Heart right ventricle (tissue), 16 donors: ENCODE measurements around the gene ZNF597. TPM values are rescaled to one million over a fixed set of nuclear protein-coding genes. Genes with fewer than 3 reads are reported as not detected.
A peak's percentile ranks its signal among the peaks of the same experiment; 100 is the strongest.

Experiments
- ATAC-seq, 8 donors: fragments of 200-7000 bp; cut with Tn5 transposase; one replicate each; pipeline ENCODE4 v1.9.1; 2020; ENCODE audit warnings: mild to moderate bottlenecking in 8 of 8, moderate library complexity in 8 of 8, moderate number of reproducible peaks in 1 of 8
- DNase-seq, 2 donors: peaks; one replicate each; pipeline ENCODE4 v3.0.0-alpha.2; 2020
- H3K27ac ChIP-seq, 10 donors: fragments of 200-600 bp; sonication (generic) in 2 of 10; one replicate each; pipeline versions ENCODE4 v1.5.0 to v1.8.0; 2020 to 2022; ENCODE audit warnings: mild to moderate bottlenecking in 3 of 10
- H3K27me3 ChIP-seq, 7 donors: fragments of 200-600 bp; one replicate each; pipeline ENCODE4 v1.8.0; 2021 to 2022; ENCODE audit warnings: mild to moderate bottlenecking in 2 of 7
- H3K36me3 ChIP-seq, 9 donors: fragments of 200-600 bp; sonication (generic) in 1 of 9; one replicate each; pipeline versions ENCODE4 v1.5.0 to v1.8.0; 2020 to 2022; ENCODE audit warnings: mild to moderate bottlenecking in 2 of 9
- H3K4me1 ChIP-seq, 9 donors: fragments of 200-600 bp; sonication (generic) in 1 of 9; one replicate each; pipeline versions ENCODE4 v1.5.0 to v1.8.0; 2020 to 2022; ENCODE audit warnings: mild to moderate bottlenecking in 4 of 9
- H3K4me3 ChIP-seq, 10 donors: fragments of 200-600 bp; sonication (generic) in 2 of 10; one replicate each; pipeline versions ENCODE4 v1.5.0 to v1.8.0; 2020 to 2022; ENCODE audit warnings: mild to moderate bottlenecking in 7 of 10, moderate library complexity in 2 of 10
- H3K9me3 ChIP-seq, 11 donors: fragments of 200-600 bp in 10 of 11; sonication (generic) in 2 of 11; one replicate each; pipeline versions ENCODE4 v1.5.0 to v1.8.0; 2013 to 2022; ENCODE audit warnings: mild to moderate bottlenecking in 2 of 11, control low read depth in 1 of 11, moderate library complexity in 1 of 11
- CTCF ChIP-seq, 9 donors: fragments of 200-600 bp; sonication (generic) in 2 of 9; IDR thresholded peaks; one replicate each; pipeline versions ENCODE4 v1.5.0 to v1.8.0; 2021 to 2022; ENCODE audit warnings: antibody characterized with exemption in 9 of 9, mild to moderate bottlenecking in 5 of 9, moderate library complexity in 1 of 9
- WGBS, 2 donors: extraction: QIAGEN DNeasy Blood & Tissue Kit; methylation state at CpG; one replicate each; pipeline ENCODE4 v1.1.7; 2013; ENCODE audit warnings: inconsistent platforms in 1 of 2; 5-methylcytosine and 5-hydroxymethylcytosine counted together
- intact Hi-C, 10 donors: fragments of 100-400 bp; cut with DNase I; formaldehyde crosslinking; loops; one replicate each; pipeline versions ENCODE4 v1.11.1 to v1.14.2; 2022
- polyA plus RNA-seq, 2 donors: library from polyadenylated mRNA; stranded (reverse); fragments of 200-250 nt; gene quantifications; one replicate each; pipeline ENCODE4 v1.2.3, GENCODE V29; 2013
- total RNA-seq, 10 donors: library from RNA; stranded (reverse); fragmentation: NEBNext Ultra II Directional in 3 of 10; extraction: Animal tissue kit (Norgen Biotek cat#: 25700) in 3 of 10; gene quantifications; one replicate each; pipeline versions ENCODE4 v1.2.1 to v1.2.4, GENCODE V29; 2021 to 2023
- donor health status: Arrhythmogenic right ventricular cardiomyopathy.
- donor health status: ischemic (EF 13 %, LVEDD 7.1; RV severe dilation, severe dysfunction).
- donor health status: healthy with polysubstance abuse.
- donor health status: DM: no; HTN: yes; CAD: no.
- donor health status: DM: no; HTN: no; CAD: no.
- donor health status: ischemic (EF 25% LVEDD 6.9; RV normal size, moderate dysfunction).
- donor health status: ischemic (EF 25% LVEDD 5.7; RV mildly dilated, moderate dysfunction).
- donor health status: healthy.
- donor health status: DM: yes; HTN: yes; CAD: no.
- donor health status: Ischemic cardiomyopathy.
- donor health status: ischemic (EF 35%, LVEDD 5.7; RV mildly dilated, moderate dysfunction).
- donor health status: nonischemic (EF 11% LVEDD 7.7; RV severe dilation, severe dysfunction).
- donor health status: DM: yes; HTN: yes; CAD: no.
- donor health status: PGD.
- donor health status: ischemic (EF 29% LVEDD 5.4; RV normal size, mild dysfunction).
- donor health status: nonischemic (EF 23%, LVEDD 6.1; RV moderate dilation, normal function).

ZNF597 gene
- total and polyA plus RNA-seq, 12 donors: 0.73 to 2.4 (median 1.6) TPM

GRCh38 chr16:3467182-3467581 is 23.9 kb upstream of the ZNF597 start:
- WGBS, 2 donors: 71 to 78% methylated on average over 8 of the region's 8 CpGs
- no peaks in the 10 kb centered on the region for H3K27me3 ChIP-seq
- no peak for TF ChIP-seq CTCF (IDR thresholded peaks at IDR 0.05)
- peak overlapping the region in 1 of 10 donors; percentile 1 for H3K27ac ChIP-seq
- peaks cover 26 to 99% (median 72%) of the 10 kb centered on the region in 9 donors for H3K4me1 ChIP-seq
- H3K9me3 ChIP-seq: no peaks in the 10 kb centered on the region
- peaks cover 0 to 34% (median 3%) of the 10 kb centered on the region in 9 donors for H3K36me3 ChIP-seq
- DNase-seq: no peak
- peak in 5 of 8 donors; percentile 29 to 68 (median 56) for ATAC-seq
- intact Hi-C loops: no loop called here
- no peak overlapping the region for H3K4me3 ChIP-seq

GRCh38 chr16:3465911-3466584 is 22.7 kb upstream of the ZNF597 start:
- Histone ChIP-seq H3K27me3 (no peaks in the 10 kb centered on the region), H3K4me1 (peaks cover 35 to 100% (median 78%) of the 10 kb centered on the region in 9 donors), H3K36me3 (peaks cover 0 to 24% (median 3%) of the 10 kb centered on the region in 9 donors), H3K9me3 (no peaks in the 10 kb centered on the region), H3K4me3 (no peak overlapping the region), H3K27ac (peak overlapping the region in 2 of 10 donors; percentile 1 to 32)
- ATAC-seq (peak in 1 of 8 donors; percentile 28), DNase-seq (no peak)
- WGBS, 2 donors: 77 to 78% methylated on average over 21 of the region's 21 CpGs
- no peak for TF ChIP-seq CTCF (IDR thresholded peaks at IDR 0.05)
- intact Hi-C loops: no loop called here

- intact Hi-C loops: no loop called here
- H3K9me3 ChIP-seq: no peaks in the 10 kb centered on the region
- H3K27ac ChIP-seq: no peak overlapping the region
- H3K4me1 ChIP-seq: peaks cover 42 to 100% (median 82%) of the 10 kb centered on the region in 9 donors
- no peaks in the 10 kb centered on the region for H3K27me3 ChIP-seq
- no peak for ATAC-seq
- H3K36me3 ChIP-seq: peaks cover 0 to 24% (median 3%) of the 10 kb centered on the region in 9 donors
- H3K4me3 ChIP-seq: no peak overlapping the region
- DNase-seq: no peak
- TF ChIP-seq CTCF (IDR thresholded peaks at IDR 0.05): no peak
- WGBS, 2 donors: 74 to 76% methylated on average over 12 of the region's 12 CpGs
These were observed 22.0 kb upstream of the ZNF597 start for GRCh38 chr16:3465301-3465700.

GRCh38 chr16:3461151-3461550 is 17.8 kb upstream of the ZNF597 start:
- intact Hi-C loops: no loop called here
- H3K4me3 ChIP-seq: no peak overlapping the region
- WGBS, 2 donors: 51 to 58% methylated on average over 8 of the region's 8 CpGs
- no peaks in the 10 kb centered on the region for H3K9me3 ChIP-seq
- ATAC-seq (no peak), DNase-seq (no peak)
- H3K27me3 ChIP-seq: no peaks in the 10 kb centered on the region
- peaks cover 0 to 9% (median 2%) of the 10 kb centered on the region in 9 donors for H3K36me3 ChIP-seq
- TF ChIP-seq CTCF (IDR thresholded peaks at IDR 0.05): peak in 1 of 9 donors; percentile 13
- peaks cover 46 to 91% (median 80%) of the 10 kb centered on the region in 9 donors for H3K4me1 ChIP-seq
- H3K27ac ChIP-seq: peak overlapping the region in 5 of 10 donors; percentile 27 to 99 (median 97)
